LNCaP clone FGC (cell line): ENCODE results near the gene ZNF284.

ENCODE experiments used
- DNase-seq: peaks from one replicate; pipeline ENCODE4 v3.0.0-alpha.2; 2011; ENCODE audit warnings: low read depth
- H3K4me3 ChIP-seq: 2 replicates; pipeline ENCODE4 v1.5.1; 2011; ENCODE audit warnings: mild to moderate bottlenecking, low read depth, low read length, control low read depth
- TF ChIP-seq, protein P1 (sequence below): IDR thresholded peaks from 2 replicates; pipeline ENCODE4 v1.5.1; 2012; ENCODE audit warnings: mild to moderate bottlenecking; ENCODE audit not compliant: control insufficient read depth, insufficient read depth; ENCODE audit errors: extremely low read depth

ZNF284 gene

DNA sequence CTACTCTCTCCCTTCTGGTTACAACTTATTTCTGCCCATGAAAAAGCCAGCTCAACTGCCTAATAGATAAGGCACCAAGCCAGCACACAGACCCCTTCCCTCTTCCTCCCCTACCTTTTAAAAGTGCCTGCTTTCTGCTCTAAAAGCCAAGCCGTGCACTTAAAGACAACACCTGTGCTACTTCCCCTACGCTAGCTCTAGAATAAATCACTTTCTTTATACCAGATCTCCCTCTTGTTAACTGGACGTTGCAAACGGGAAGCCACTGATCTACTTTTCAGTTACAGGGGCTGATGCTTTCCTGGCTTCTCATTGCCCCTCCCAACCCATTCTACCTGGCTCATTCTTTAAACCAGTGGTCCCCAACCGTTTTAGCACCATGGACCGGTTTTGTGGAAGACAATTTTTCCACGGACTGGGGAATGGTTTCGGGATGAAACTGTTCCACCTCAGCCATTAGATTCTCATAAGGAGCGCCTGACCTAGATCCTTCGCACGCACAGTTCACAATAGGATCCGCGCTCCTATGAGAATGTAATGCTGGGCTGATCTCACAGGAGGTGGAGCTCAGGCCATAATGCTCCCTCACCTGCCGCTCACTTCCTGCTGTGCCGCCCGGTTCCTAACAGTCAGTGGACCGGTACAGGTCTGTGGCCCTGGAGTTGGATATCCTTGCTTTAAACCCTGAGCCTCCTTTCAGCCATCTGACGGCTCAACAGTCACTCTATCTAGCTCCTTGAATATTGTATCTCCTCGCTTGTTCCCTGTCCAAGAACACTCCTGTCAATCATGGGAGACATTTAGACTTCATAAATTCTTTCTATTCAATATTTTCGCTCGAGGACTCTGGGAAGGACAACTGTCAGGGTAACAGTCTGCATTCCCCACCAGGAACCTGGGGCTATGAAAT lies 21.0 kb upstream of the ZNF284 start:
- TF ChIP-seq, protein P1, sequence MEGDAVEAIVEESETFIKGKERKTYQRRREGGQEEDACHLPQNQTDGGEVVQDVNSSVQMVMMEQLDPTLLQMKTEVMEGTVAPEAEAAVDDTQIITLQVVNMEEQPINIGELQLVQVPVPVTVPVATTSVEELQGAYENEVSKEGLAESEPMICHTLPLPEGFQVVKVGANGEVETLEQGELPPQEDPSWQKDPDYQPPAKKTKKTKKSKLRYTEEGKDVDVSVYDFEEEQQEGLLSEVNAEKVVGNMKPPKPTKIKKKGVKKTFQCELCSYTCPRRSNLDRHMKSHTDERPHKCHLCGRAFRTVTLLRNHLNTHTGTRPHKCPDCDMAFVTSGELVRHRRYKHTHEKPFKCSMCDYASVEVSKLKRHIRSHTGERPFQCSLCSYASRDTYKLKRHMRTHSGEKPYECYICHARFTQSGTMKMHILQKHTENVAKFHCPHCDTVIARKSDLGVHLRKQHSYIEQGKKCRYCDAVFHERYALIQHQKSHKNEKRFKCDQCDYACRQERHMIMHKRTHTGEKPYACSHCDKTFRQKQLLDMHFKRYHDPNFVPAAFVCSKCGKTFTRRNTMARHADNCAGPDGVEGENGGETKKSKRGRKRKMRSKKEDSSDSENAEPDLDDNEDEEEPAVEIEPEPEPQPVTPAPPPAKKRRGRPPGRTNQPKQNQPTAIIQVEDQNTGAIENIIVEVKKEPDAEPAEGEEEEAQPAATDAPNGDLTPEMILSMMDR = no peak
- no peak for DNase-seq
- H3K4me3 ChIP-seq = peak overlapping the region; percentile 79

DNA sequence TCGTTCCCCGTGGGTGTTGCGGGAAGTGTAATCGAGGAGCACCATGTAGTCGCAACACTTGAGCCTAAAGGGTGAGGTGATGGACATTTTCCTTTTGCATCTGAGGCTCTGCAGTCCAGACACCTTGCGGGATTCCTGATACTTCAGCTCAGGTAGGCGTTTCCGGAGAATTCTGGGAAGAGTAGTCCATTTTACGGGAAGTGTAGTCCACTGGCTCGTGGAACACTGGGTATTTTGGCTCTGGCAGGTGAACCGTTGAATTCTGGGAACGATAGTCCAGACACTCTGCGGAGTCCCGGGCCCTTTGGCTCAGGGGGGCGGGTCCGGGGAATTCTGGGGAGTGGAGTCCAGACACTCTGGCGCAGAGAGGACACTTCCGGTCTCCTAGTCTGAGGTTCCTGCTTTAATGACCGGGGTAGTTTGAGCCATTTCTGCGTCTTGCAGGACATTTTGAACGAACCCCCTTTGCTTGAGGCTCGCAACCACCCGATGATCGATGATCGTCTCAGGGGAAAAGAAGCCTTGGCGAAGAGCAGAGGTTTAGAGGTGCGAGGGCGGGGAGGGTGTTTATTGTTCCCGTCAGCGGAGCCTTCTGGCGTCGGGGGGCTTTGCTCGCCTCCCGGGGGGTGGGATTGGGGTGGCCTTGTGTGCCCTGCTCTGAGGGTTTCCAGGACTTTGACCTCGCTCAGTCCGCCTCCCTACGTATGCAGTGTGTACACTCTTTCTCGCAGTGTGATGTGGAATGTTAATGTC lies 20.1 kb upstream of the ZNF284 start, which contains the start of gene ZNF223:
TSS of gene ZNF223 (plus strand) at position 387 of the 753 bp plus-strand sequence. CDS start 3,141 bp downstream, outside the sequence.
- peak; percentile 82 for DNase-seq
- H3K4me3 ChIP-seq = peak within 1 kb of the TSS; percentile 79
- TF ChIP-seq, protein P1 = no peak

GRCh38 chr19:44055870-44056269 lies 16.1 kb upstream of the ZNF284 start:
- DNase-seq = no peak
- no peak overlapping the region for H3K4me3 ChIP-seq
- TF ChIP-seq, protein P1 = no peak

DNA sequence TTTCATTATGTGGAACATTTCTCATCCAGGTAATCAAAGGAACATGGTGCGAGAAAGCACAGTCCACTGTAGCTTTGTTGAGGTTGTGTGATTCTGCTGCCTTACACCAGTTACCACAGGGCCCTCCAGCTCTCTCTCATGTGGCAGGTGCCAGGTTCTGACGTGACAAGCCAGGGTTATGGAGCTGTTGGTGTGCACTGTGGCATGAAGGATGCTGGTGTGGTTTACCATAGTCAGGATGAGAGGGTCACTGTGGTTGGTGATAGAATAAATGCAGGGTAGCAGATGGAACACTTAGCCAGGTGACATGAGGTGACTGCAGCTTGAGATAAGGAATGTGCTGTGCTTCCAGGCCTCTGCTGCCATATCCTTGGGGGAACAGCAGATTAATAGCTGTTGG lies 12.7 kb upstream of the ZNF284 start:
- TF ChIP-seq, protein P1 = no peak
- no peak for DNase-seq
- no peak overlapping the region for H3K4me3 ChIP-seq

GRCh38 chr19:44061038-44061437 lies 10.9 kb upstream of the ZNF284 start:
- no peak for DNase-seq
- TF ChIP-seq, protein P1 = no peak
- H3K4me3 ChIP-seq = no peak overlapping the region

- TF ChIP-seq, protein P1 = no peak
- no peak overlapping the region for H3K4me3 ChIP-seq
- DNase-seq = no peak
Observed at GRCh38 chr19:44066305-44066704, 5.7 kb upstream of the ZNF284 start.
